Measurements from ENCODE around the gene DDX24.

- no peak for TF ChIP-seq POLR2AphosphoS5 (IDR thresholded peaks at IDR 0.05)
- TF ChIP-seq CTCF (IDR thresholded peaks at IDR 0.05), result no peak
- TF ChIP-seq POLR2A (IDR thresholded peaks at IDR 0.05), result no peak
Observed at GRCh38 chr14:94087891-94088290, 6.9 kb upstream of the DDX24 start.

Data from suprapubic skin (tissue), 4 donors.